Heart left ventricle (tissue), 16 donors: ENCODE data around the gene CTSO. TPM values are rescaled to one million over a fixed set of nuclear protein-coding genes. Genes with fewer than 3 reads are reported as not detected.

Experiments used
- ATAC-seq, 4 donors: fragments of 200-7000 bp; cut with Tn5 transposase; one replicate each; pipeline ENCODE4 v1.9.1; 2020 to 2022; ENCODE audit warnings: moderate library complexity in 4 of 4, mild to moderate bottlenecking in 3 of 4, moderate number of reproducible peaks in 1 of 4
- DNase-seq, 5 donors: peaks; one replicate each; pipeline ENCODE4 v3.0.0-alpha.2; 2020
- H3K27ac ChIP-seq, 12 donors: fragments of 200-600 bp; sonication (generic) in 4 of 12; one replicate each; pipeline versions ENCODE4 v1.5.0 to v1.8.0; 2016 to 2022; ENCODE audit warnings: mild to moderate bottlenecking in 2 of 12
- H3K27me3 ChIP-seq, 9 donors: fragments of 200-600 bp; sonication (generic) in 2 of 9; one replicate each; pipeline versions ENCODE4 v1.5.1 to v1.8.0; 2016 to 2022; ENCODE audit warnings: mild to moderate bottlenecking in 3 of 9
- H3K36me3 ChIP-seq, 9 donors: fragments of 200-600 bp; sonication (generic) in 2 of 9; one replicate each; pipeline versions ENCODE4 v1.5.0 to v1.8.0; 2018 to 2022; ENCODE audit warnings: mild to moderate bottlenecking in 2 of 9
- H3K4me1 ChIP-seq, 12 donors: fragments of 200-600 bp; sonication (generic) in 4 of 12; one replicate each; pipeline versions ENCODE4 v1.5.0 to v1.8.0; 2016 to 2022; ENCODE audit warnings: mild to moderate bottlenecking in 3 of 12
- H3K4me3 ChIP-seq, 12 donors: fragments of 200-600 bp; sonication (generic) in 4 of 12; one replicate each; pipeline versions ENCODE4 v1.5.0 to v1.8.0; 2017 to 2022; ENCODE audit warnings: mild to moderate bottlenecking in 9 of 12, moderate library complexity in 4 of 12
- H3K9me3 ChIP-seq, 12 donors: fragments of 200-600 bp; sonication (generic) in 4 of 12; one replicate each; pipeline versions ENCODE4 v1.5.0 to v1.8.0; 2016 to 2022; ENCODE audit warnings: mild to moderate bottlenecking in 1 of 12
- POLR2A ChIP-seq, 2 donors: fragments of 450-650 bp; IDR thresholded peaks; one replicate each; pipeline ENCODE4 v1.6.1; 2017; ENCODE audit warnings: antibody characterized with exemption in 2 of 2, mild to moderate bottlenecking in 2 of 2, moderate library complexity in 2 of 2
- WGBS, 4 donors: extraction: QIAGEN DNeasy Blood & Tissue Kit in 2 of 4; methylation state at CpG; one replicate each; pipeline versions ENCODE4 v1.1.5 to v1.1.7; 2013 to 2018; 5-methylcytosine and 5-hydroxymethylcytosine counted together
- intact Hi-C, 10 donors: fragments of 100-400 bp; cut with DNase I; formaldehyde crosslinking; loops; one replicate each; pipeline versions ENCODE4 v1.11.1 to v1.14.2; 2022
- polyA plus RNA-seq, 2 donors: library from polyadenylated mRNA; stranded (reverse); fragments of 200-250 nt; gene quantifications; one replicate each; pipeline ENCODE4 v1.2.3, GENCODE V29; 2013
- total RNA-seq, 9 donors: library from RNA; depleted of rRNA in 2 of 9; stranded (reverse); fragments of >200 nt in 2 of 9; fragmentation: NEBNext Ultra II Directional in 3 of 9; extraction: Animal tissue kit (Norgen Biotek cat#: 25700) in 3 of 9; gene quantifications; one replicate each; pipeline versions ENCODE4 v1.1.0 to v1.2.4, GENCODE V29; 2016 to 2023
- TF ChIP-seq, protein P1 (sequence below), 12 donors: fragments of 200-600 bp; sonication (generic) in 4 of 12; IDR thresholded peaks; one replicate each; pipeline versions ENCODE4 v1.5.0 to v1.8.0; 2018 to 2022; ENCODE audit warnings: antibody characterized with exemption in 12 of 12, mild to moderate bottlenecking in 5 of 12
- donor health status: ischemic (EF 13 %, LVEDD 7.1; RV severe dilation, severe dysfunction).
- donor health status: healthy with polysubstance abuse.
- donor health status: DM: no; HTN: yes; CAD: no.
- donor health status: DM: no; HTN: no; CAD: no.
- donor health status: ischemic (EF 25% LVEDD 6.9; RV normal size, moderate dysfunction).
- donor health status: ischemic (EF 25% LVEDD 5.7; RV mildly dilated, moderate dysfunction).
- donor health status: healthy.
- donor health status: DM: yes; HTN: yes; CAD: no.
- donor health status: ischemic (EF 35%, LVEDD 5.7; RV mildly dilated, moderate dysfunction).
- donor health status: nonischemic (EF 11% LVEDD 7.7; RV severe dilation, severe dysfunction).
- donor health status: DM: yes; HTN: yes; CAD: no.
- donor health status: PGD.
- donor health status: ischemic (EF 29% LVEDD 5.4; RV normal size, mild dysfunction).
- donor health status: nonischemic (EF 23%, LVEDD 6.1; RV moderate dilation, normal function).

CTSO gene
- total and polyA plus RNA-seq, 11 donors = 2.6 to 26.0 (median 7.0) TPM

DNA sequence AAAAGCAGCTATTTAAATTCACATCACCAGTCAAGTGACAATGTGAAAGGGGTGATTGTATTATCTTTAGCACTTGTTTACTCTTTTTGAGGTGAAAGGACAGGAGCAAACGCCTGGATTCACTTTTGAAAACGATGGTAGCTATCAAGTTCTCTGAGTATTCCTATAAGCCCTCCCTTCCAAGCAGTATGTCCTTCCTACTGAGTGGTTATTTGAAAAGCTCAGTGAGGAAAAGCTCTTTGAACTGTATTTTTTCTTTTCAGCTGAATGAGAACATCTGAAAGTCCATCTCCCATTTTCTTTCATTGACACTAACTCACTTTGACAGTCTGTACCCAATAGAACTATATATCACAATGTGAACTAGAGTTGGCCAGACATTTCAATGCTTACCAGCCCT lies 9.1 kb upstream of the CTSO start:
- no peak for DNase-seq
- Histone ChIP-seq H3K4me1 (peaks cover 0 to 6% (median 0%) of the 10 kb centered on the region in 12 donors), H3K27me3 (no peaks in the 10 kb centered on the region), H3K4me3 (no peak overlapping the region), H3K27ac (no peak overlapping the region), H3K9me3 (no peaks in the 10 kb centered on the region), H3K36me3 (no peaks in the 10 kb centered on the region)
- WGBS, 4 donors = 74 to 81% (median 75%) methylated on average over 2 of the region's 2 CpGs
- ATAC-seq = no peak
- intact Hi-C loops = no loop called here
- TF ChIP-seq POLR2A (IDR thresholded peaks at IDR 0.05) = no peak
- TF ChIP-seq, protein P1, sequence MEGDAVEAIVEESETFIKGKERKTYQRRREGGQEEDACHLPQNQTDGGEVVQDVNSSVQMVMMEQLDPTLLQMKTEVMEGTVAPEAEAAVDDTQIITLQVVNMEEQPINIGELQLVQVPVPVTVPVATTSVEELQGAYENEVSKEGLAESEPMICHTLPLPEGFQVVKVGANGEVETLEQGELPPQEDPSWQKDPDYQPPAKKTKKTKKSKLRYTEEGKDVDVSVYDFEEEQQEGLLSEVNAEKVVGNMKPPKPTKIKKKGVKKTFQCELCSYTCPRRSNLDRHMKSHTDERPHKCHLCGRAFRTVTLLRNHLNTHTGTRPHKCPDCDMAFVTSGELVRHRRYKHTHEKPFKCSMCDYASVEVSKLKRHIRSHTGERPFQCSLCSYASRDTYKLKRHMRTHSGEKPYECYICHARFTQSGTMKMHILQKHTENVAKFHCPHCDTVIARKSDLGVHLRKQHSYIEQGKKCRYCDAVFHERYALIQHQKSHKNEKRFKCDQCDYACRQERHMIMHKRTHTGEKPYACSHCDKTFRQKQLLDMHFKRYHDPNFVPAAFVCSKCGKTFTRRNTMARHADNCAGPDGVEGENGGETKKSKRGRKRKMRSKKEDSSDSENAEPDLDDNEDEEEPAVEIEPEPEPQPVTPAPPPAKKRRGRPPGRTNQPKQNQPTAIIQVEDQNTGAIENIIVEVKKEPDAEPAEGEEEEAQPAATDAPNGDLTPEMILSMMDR (IDR thresholded peaks at IDR 0.05) = no peak

DNA sequence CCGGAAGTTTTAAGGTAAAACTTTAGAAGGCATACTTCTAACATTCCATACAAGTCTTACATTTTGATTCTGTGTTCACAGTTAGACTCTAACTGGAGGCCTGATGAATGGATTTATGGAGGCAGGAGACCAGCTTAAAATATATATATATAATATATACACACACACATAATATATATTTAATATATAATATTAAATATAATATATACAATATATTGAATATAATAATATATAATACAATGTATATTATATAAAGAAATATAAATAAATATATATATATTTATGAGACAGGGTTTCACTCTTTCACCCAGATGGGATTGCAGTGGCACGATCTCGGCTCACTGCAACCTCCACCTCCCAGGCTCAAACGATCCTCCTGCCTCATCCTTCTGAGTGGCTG lies 7.9 kb upstream of the CTSO start:
- 95 to 97% (median 96%) methylated on average over 4 of the region's 4 CpGs for WGBS, 4 donors
- H3K27me3 ChIP-seq = no peaks in the 10 kb centered on the region
- H3K27ac ChIP-seq = no peak overlapping the region
- TF ChIP-seq POLR2A (IDR thresholded peaks at IDR 0.05) = no peak
- TF ChIP-seq, protein P1 (IDR thresholded peaks at IDR 0.05) = no peak
- H3K4me1 ChIP-seq = peaks cover 0 to 6% (median 0%) of the 10 kb centered on the region in 12 donors
- ATAC-seq = no peak
- DNase-seq = no peak
- H3K9me3 ChIP-seq = no peaks in the 10 kb centered on the region
- intact Hi-C loops = no loop called here
- H3K36me3 ChIP-seq = no peaks in the 10 kb centered on the region
- H3K4me3 ChIP-seq = no peak overlapping the region

DNA sequence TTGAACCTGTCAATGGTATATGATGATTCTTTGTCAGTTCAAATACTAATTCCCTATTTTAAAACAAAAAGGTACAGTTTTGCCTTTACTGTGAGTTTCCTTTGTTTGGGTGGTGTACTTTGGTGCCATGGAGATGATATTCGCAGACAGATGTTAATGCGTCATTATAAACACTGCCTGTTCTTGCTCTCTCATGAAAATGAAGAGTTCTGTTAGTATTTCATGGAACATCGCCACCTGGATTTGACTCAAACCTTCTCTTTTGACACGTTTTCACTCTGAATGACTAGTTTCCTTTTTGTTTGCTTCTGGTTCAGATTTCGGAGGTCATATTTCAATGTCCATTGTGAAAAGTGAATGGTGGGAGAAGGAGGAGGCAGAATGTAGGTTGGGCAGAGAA lies 6.9 kb upstream of the CTSO start:
- H3K36me3 ChIP-seq = no peaks in the 10 kb centered on the region
- DNase-seq = no peak
- H3K4me3 ChIP-seq = no peak overlapping the region
- ATAC-seq = peak in 2 of 4 donors; percentile 37 to 70
- no peaks in the 10 kb centered on the region for H3K27me3 ChIP-seq
- H3K4me1 ChIP-seq = peaks cover 0 to 6% (median 0%) of the 10 kb centered on the region in 12 donors
- H3K9me3 ChIP-seq = no peaks in the 10 kb centered on the region
- no peak for TF ChIP-seq POLR2A (IDR thresholded peaks at IDR 0.05)
- TF ChIP-seq, protein P1 (IDR thresholded peaks at IDR 0.05) = no peak
- 56 to 73% (median 67%) methylated on average over 5 of the region's 5 CpGs for WGBS, 4 donors
- peak overlapping the region in 1 of 12 donors; percentile 50 for H3K27ac ChIP-seq
- intact Hi-C loops = no loop called here

DNA sequence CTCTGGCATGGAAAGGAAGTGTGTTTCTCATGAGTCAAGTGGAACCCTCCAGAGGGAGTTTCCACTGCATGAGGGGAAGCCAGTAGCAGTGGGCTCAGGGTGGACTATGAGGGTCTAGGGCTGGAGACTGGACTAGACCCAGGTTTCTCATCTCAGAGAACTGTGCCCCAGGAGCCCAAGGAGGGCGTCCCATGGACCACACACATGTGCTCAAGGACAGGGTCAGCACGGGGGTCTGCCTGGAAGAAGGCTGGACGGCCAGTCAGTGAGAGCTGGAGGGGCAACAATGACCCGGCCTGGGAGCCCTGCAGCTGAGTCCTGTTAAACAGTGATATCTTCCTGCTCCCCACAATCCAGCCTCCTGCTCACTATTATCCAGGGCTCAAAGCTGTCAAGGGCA lies 5.8 kb upstream of the CTSO start:
- intact Hi-C loops = loop anchor here in 4 of 10 donors (10.0 kb wide), 1 partner anchor 555 kb away; no protein-coding TSS in a partner anchor
- Histone ChIP-seq H3K9me3 (no peaks in the 10 kb centered on the region), H3K27ac (peak overlapping the region in 1 of 12 donors; percentile 45), H3K4me3 (no peak overlapping the region), H3K27me3 (no peaks in the 10 kb centered on the region), H3K36me3 (no peaks in the 10 kb centered on the region), H3K4me1 (peaks cover 0 to 5% (median 0%) of the 10 kb centered on the region in 12 donors)
- no peak for TF ChIP-seq POLR2A (IDR thresholded peaks at IDR 0.05)
- TF ChIP-seq, protein P1 (IDR thresholded peaks at IDR 0.05) = no peak
- DNase-seq = no peak
- peak in 2 of 4 donors; percentile 9 to 44 for ATAC-seq
- WGBS, 4 donors = 45 to 72% (median 70%) methylated on average over 2 to 4 of the region's 4 CpGs
